G401.6 (cell line): ENCODE results near the gene ARHGAP26.
"Not testable (repeated sequence)": the region's sequence is repeated elsewhere in the genome, so short reads cannot be mapped to it uniquely, and the experiment has no call there.

Experiments
- FAIRE-seq: peaks from 2 replicates; lab custom pipeline; 2012; peaks lifted over from hg19 to GRCh38; lab: Jason Lieb, UNC

ARHGAP26 gene

DNA sequence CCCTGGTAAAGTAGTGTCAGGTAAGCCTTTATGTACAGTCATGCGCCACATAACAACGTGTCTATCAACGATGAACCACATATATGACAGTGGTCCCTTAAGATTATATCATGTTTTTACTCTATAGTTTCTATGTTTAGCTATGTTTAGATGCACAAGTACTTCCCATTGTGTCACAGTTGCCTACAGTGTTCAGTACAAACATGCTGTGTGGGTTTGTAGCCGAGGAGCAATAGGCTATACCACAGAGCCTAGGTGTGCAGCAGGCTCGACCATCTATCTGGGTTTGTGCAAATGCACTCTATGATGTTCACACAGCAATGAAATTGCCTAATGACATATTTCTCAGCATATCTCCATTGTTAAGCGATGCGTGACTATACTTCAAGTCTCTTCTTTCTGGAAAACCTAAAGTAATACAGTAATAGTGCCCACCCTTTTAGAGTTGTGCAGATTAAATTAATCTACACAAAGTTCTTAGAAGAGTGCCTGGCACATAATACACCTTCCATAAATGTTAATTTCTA, 295.9 kb downstream of the ARHGAP26 start:
- FAIRE-seq = no peak

DNA sequence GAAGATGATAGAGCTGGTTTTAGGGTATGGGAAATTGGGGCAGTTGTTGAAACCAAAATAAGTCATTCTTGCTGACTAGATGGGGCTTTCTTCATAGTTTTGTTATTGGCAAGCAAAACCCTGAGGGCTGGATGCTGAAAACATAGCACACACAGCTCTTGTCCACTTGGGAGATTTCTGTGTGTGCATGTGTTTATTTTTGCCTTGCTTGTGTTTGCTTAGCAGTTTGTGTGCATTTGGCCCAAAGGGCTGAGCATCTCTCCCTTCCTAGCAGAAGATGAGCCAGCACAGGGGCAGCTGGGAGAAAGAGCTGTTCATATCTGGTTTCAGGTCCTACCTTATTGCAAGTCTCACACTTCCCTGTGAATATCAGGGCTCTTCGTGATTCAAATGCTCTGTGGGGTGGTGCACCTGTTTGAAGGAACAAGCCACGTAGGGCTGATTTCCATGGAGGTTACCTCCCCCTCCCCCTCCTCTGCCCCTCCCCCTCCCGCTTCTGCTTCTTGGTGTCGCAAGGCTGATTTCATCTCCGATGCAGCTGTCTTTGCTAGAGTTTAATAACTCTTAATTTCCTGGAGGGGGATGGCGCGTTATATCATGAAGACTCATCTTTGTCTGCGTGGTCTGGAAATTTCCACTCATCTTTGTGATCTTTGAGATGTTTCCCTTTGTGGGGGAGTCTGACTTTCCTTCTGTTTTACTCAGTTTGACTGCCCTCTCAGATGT, 296.5 kb downstream of the ARHGAP26 start:
- no peak for FAIRE-seq

DNA sequence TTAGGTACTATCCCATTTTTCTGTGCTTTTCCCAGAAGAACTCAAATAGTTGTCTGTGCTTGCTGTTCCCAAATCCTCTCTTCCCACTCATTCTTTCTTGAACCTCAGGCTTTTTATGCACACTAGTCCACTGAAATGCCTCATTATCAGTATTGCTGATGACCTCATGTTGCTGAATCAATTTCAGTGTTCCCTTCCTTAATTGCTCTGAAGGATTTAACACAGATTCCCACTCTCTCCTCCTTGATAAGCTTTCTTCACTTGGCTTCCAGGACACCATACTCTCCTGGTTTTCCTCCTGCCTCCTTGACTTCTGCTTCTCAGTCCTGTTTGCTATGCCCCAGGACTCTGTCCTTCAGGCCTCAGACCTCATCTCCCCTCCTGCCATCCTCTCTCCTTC, 298.5 kb downstream of the ARHGAP26 start:
- no peak for FAIRE-seq

DNA sequence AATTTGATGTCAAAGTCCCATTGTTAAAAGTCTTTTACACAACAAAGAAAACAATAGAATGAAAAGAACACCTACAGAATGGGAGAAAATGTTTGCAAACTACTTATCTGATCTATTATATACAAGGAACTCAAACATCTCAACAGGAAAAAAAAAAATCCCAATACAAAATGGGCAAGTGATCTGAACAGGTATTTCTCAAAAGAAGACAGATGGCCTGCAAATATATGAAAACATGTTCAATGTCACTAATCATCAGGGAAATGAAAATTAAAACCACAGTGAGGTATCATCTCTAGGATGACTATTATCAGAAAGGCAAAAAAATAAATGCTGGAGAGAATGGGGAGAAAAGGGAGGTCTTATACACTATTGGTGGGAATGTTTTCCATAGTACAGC, 301.8 kb downstream of the ARHGAP26 start:
- no peak for FAIRE-seq

DNA sequence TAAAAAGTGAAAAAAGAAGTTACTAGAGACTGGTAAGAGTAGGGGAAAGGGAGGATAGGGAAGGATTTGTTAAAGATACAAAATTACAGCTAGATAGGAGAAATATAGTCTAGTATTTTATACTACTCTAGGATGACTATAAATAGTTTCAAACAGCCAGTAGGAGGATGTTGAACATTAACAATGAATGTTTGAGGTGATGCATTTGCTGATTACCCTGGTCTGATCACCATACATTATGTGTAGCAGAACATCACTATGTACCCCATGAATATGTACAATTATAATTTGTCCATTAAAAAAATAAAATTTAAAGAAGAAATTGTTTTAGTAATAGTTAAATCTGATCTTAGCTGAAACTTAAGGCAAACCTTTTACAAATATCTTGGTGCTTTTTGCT, 302.6 kb downstream of the ARHGAP26 start:
- no peak for FAIRE-seq

DNA sequence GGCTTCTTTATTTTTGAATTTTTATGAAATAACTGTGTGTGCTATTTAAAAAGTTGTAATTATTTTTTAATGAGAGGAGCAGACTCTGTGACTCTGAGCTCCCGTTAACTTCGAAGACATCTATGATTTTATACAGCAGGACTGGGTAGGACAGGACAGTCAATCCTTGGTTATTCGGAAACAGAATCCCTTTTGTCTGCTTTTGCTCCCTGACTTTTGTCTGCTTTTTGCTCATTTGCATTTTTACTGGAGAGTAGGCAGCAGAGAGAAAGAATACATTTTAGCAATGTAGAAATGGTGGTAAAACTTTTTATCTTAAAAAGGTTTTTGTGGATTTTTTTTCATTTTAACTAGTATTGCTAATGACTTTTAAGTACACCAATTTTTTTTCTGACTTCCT, 303.6 kb downstream of the ARHGAP26 start:
- FAIRE-seq = no peak

DNA sequence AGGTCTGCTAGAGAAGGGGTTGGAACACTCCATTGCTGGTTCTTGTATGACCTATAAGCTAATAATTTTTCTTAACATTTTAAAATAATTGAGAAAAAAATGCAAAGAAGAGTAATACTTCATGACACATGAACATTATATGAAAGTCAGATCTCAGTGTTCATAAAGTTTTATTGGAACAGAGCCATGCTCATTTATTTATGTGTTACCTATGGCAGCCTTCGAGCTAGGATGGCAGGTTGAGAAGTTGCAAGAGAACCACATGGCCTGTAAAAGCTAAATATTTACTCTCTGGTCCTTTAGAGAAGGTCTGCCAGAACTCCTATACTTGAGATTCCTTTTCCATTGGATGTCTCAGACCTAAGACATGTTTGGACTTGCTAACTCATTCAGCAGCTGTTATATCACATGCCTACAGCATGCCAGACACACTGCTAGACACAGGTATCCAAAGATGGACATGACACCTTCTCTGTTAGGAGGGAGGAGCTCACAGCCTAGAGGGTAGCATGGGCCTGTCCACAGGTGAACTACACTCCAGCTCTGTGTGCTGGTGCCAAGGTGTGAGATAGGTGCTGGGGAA, 304.3 kb downstream of the ARHGAP26 start:
- no peak for FAIRE-seq

DNA sequence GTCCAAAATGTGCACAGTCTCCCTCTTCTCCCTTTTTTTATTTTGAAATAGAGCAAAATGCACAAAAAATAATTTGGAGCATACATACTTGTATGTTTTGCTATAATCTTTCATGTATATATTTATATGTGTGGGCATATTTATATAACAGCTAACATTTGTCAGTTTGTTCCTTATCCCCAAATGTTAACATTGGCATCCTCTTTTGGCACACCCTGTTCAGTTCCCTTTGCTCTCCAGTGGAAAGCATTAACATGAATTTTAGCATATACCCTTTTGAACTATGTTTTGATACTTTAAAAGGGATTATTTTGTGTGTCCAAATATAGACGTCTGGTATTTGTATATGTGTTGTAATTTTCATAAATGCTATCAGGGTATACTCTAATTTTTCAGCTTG, 306.2 kb downstream of the ARHGAP26 start:
- FAIRE-seq = no peak

DNA sequence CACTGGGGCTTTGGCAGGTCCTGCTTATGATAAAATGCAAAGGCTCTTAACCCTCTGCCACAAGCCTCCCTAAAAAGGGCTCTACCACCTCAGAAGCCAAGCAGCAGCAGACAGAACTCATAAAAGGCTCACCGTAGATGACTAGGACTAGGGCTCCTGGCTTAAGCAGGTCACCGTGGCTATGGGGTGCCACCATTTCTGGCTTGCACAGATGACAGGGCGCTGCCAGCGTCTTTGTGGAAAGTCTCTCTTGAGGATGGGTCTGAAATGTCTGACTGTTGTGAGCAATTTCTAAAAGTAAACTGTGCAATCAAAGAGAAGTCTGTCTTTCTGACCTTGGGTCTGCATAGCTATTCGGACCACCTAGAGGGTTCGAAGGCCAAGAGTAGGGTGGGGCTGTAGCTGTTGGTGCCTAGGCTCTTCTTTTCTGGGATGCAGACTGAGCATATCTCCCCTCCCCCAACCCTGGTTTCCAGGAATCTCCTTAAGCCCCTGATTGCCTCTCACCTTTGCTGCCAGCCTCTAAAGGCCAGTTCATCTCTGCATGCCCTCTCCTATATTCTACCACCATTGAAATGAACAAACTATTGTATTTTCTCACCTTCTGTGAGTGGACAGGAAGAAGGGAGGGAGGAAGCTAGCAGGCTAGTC, 307.4 kb downstream of the ARHGAP26 start:
- FAIRE-seq = no peak

DNA sequence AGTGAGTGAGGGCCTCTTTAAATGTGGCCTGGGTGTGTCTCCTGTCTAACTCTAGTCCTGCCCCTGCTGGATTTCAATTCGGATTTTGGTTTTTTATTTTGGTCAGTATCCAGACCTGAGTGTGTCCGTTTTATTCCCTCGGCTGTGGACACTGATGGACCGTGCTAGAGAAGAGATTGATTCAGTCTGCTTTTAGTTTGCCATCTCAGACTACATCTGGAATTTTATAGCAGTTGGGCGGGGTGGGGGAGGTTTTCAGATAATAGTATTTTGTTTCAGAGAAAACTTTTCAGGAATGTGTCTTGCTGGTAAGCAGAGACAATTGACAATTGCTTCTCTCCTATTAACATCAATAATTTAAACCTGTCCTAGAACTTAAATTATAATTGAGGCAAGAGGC, 308.1 kb downstream of the ARHGAP26 start:
- no peak for FAIRE-seq

DNA sequence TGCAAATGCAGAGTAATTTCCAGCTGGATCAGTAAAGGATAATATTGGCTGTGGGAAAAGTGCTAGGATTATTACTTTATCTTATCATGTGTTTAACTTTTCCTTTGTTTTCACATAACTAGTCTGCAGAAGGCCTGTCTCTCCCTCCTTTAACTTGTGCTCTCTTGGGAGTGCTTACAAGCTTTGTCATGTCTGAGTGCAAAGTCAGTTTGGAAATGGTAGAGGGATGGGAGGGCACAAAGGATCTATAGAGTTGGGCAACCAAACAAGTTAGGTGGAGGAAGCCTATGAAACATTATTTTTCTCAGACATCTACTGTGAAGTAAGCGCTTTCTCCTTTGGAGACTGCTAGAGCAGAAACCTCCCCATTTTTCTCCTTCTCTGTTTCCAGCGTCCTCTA, 308.8 kb downstream of the ARHGAP26 start:
- FAIRE-seq = no peak

DNA sequence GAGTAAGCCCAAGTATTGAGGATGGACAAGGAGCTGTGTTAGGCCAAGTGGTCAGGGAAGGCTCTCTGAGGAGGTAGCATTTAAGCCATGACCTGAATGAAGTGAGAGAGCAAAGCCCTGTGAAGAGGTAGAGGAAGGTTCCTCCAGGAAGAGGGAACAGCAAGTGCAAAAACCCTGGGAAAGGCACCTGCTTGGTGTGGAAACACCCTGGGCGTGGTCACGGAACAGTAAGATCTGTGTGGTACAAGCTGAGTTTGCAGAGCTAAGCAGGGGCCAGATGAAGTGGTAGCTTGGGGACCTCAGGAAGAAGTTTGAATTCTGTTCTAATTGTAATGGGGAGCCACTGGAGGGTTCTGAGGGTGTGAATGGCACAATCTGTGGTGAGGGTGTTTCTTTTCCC, 310.2 kb downstream of the ARHGAP26 start:
- no peak for FAIRE-seq

DNA sequence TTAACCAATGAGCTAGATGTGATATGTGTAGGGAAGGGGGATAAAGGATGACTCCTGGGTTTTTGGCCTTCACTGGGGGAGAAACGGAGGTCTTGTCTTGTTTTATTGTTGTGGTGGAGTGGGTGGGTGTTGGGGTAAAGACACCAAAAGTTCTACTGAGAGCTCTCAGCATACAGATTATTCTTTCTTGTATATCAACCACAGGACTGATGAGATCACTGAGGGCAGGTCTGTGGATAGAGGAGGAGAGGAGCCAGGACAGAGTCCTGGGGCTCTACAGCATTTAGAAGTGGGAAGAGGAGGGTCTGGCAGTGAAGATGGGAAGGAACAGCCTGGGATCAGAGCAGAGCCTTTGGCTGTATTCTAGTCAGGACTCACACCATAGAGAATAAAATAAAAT, 310.8 kb downstream of the ARHGAP26 start:
- no peak for FAIRE-seq

DNA sequence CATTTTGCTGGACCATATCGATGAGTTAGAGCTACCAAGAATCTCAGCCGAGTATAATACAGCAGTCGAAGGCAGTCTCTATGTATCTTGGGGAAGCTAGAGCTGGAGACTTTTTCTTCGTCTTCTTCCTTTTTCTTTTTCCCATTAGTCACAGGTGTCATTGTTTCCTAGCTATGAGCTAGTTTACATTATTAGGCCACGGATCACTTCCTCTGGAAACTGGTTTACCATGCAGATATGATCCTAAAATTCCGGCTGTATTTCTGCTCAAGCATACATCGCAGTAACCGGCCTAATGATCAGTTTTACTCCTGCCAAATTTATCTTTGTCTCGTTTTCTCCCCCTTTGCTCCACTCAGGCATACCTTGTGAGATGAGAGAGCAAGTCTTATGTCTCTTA, 312.8 kb downstream of the ARHGAP26 start:
- FAIRE-seq = no peak

DNA sequence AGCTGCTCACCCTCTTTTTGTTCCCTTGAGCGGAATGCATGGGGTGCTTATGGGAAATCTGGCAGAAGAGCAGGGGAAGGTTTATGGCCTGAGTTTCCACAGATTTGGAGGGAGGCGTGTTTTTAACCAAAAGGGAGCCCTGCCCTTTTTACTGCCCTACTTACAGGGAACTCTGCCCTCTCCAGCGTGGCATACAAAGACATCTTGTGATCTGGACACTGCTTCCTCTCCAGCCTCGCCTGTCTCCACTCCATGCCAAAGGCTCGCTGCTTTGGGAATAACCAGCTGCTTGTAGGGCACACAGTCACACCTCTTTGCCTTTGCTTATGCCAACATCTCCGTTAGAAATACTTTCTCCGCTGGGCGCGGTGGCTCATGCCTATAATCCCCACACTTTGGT, 314.2 kb downstream of the ARHGAP26 start:
- no peak for FAIRE-seq

DNA sequence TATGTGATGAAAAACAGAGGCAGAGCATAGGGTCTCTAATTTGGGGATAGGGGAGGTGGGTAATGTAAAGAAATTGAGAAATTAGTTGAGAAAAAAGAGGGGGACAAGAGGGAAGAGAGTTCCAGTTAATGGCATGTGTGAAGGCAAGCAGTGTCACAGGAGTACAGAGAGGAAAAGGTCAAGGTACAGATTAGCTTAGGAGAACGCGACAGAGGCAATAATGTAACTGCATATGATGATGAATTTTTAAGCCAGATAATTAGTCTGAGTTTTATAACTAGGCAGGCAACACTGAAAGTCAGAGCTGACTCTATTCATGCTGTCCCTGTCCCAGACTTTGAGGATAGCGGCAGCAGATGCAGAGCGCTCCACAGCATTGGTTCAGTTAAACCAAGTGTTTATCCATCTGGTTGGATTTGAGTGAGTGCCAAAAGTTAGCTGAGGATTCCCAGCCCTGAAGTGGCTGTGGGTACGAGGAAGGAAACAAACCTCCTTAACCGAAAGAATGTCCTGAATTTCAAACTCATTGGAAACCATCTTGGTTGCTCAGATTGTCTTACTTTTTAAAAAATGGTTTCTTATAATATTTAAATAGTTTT, 315.2 kb downstream of the ARHGAP26 start:
- FAIRE-seq = no peak

DNA sequence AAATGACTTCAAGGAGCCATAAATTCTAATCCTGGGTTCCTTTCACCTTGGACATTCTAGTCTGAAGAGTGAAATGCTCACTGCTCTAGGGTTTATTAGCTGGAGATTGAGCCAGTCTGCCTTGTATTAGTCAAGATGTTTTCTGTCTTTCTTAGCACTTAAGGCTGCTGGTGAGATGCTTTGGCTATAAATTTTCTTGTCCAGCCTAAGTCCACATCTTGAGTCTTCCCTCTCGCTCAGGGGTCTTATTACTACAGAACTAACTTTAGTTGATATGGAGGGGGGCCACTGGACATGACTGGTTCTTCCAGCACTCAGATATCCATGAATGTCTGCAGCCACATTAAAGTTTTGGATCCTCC, 316.4 kb downstream of the ARHGAP26 start:
- no peak for FAIRE-seq

DNA sequence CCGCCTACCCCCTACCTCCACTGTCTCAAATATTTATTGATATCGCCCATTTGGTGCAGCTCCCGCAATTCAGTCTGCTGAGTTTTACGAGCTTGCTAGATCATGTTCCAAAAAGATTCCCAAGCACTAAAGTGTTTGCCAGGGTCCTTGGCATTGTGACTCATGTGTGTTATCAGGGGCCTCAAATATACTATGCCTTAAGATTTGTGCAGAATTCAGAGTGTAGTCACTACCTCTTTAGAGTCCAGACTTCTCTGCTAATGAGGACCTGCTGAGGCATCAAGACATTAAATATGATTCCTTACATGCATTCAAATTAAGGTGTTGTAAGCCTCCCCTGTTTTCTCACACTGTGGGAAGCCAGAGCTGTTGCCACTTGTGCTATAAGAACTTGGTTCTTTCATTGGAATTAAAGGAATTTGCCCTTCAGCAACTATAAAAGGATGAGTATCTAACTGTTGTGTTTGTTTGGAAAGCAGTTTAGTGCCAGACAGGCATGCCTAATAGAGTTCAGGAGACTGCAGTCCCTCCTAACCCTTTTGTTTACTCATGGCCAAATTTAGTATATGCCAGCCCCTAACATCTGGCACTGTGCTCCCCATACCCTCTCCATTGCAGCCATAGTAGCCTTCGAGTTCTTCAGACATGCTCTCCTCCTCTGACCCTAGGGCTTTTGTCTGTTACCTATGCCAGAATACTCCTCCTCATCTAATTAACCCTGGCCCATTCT, 316.9 kb downstream of the ARHGAP26 start:
- FAIRE-seq = no peak

DNA sequence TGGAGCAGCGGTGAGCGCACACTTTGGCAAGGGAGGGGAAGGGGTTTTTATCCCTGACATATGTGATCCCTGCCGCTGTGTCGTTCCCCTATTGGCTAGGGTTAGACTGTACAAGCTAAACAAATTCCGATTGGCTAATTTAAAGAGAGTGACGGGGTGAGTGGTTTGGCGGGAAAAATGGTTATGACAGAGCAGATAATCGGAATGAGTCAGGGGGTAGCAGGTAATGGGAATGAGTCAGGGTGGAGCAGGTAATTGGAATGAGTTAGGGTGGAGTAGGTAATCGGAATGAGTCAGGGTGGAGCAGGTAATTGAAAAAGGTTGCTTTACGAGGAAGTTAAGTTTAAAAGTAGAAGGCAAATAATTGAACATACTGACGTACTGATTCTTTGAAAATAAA, 318.5 kb downstream of the ARHGAP26 start:
- FAIRE-seq = not testable (repeated sequence)

DNA sequence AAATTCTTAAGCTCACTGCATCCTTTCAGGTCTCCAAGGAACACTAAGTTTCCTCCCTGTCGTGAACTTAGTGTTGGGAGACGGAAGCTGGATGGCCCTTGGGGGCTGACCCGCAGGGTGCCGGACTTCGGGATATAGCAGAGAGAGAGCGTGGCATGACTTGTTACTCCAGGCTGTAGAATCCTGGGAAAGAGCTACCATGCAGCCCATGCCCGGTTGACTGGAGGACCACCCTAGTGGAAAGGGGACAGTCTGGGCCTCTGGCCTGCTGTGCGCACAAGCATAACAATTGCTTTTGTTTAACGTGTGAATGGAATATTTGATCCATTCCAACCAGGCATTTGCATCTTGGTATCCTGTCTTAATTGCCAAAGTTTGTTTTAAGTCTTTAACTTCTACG, 319.9 kb downstream of the ARHGAP26 start:
- not testable (repeated sequence) for FAIRE-seq

DNA sequence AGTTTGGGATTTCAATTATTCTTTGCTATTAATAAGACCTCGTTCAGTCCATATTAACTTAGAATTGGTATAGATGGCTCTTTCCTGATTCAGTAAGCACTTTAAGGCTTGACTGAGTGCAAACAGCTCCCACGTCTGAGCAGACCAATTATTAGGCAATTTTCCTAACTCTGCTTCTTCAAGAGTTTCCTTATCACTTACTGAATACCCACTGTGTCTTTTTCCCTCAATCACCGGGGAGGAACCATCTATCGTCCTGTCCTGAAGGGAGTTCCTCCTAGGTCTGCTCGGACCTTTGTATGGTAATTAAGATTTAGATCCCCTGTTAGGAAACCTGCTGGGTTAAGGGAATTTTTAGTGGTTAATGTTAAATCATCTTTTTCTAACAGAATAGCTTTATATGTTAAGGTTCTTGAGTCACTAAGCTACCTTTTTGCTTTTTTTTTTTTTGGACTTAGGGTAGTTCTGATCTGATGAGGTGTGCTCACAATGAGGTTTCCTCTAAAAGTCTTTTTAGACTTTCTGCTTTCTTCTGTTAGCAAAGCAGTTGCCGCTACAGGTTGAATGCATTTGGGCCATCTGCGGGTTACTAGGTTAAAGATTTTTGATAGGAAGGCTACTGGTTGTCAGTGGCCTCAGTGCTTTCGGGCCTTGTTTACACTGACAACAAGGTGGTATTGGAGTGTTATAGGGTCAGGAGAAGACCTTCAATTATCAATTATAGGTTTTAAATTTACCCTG, 322.7 kb downstream of the ARHGAP26 start:
- FAIRE-seq = not testable (repeated sequence)
